Prostate gland (tissue), 2 donors: Measurements from ENCODE around the gene ZPR1. TPM values are rescaled to one million over a fixed set of nuclear protein-coding genes. Genes with fewer than 3 reads are reported as not detected.
"Not testable (repeated sequence)": the region's sequence is repeated elsewhere in the genome, so short reads cannot be mapped to it uniquely, and the experiment has no call there.

Source experiments
- DNase-seq: peaks from one replicate; pipeline ENCODE4 v3.0.0-alpha.2; 2019; ENCODE audit warnings: low spot score
- H3K27ac ChIP-seq, 2 donors: fragments of 200-600 bp; sonication (generic); 2 replicates each; pipeline ENCODE4 v1.5.1; 2017 to 2019
- H3K27me3 ChIP-seq: fragments of 200-600 bp; sonication (generic); replicated peaks from 2 replicates; pipeline ENCODE4 v1.5.1; 2019; ENCODE audit not compliant: insufficient read depth
- H3K36me3 ChIP-seq, 2 donors: fragments of 200-600 bp; sonication (generic); 1 replicate in 1 of 2; 2 replicates in 1 of 2; pipeline versions ENCODE4 v1.5.1 to v1.8.1; 2017 to 2019
- H3K4me1 ChIP-seq: fragments of 200-600 bp; sonication (generic); replicated peaks from 2 replicates; pipeline ENCODE4 v1.5.1; 2019
- H3K4me3 ChIP-seq, 2 donors: fragments of 200-600 bp; sonication (generic); 2 replicates each; pipeline ENCODE4 v1.5.1; 2017 to 2019
- H3K9me3 ChIP-seq: fragments of 200-600 bp; sonication (generic); 2 replicates; pipeline ENCODE4 v1.5.1; 2017
- CTCF ChIP-seq, 4 experiments: fragments of 200-600 bp in 2 of 4; fragments of 450-650 bp in 2 of 4; sonication (generic) in 2 of 4; IDR thresholded peaks; 1 replicate in 3 of 4; 2 replicates in 1 of 4; pipeline ENCODE4 v1.5.1; 2016 to 2019; ENCODE audit warnings: antibody characterized with exemption in 4 of 4, mild to moderate bottlenecking in 2 of 4, moderate library complexity in 2 of 4
- POLR2A ChIP-seq: fragments of 450-650 bp; IDR thresholded peaks from one replicate; pipeline ENCODE4 v1.6.1; 2016; ENCODE audit warnings: antibody characterized with exemption, mild to moderate bottlenecking
- POLR2AphosphoS5 ChIP-seq: sonication (generic); formaldehyde crosslinking; IDR thresholded peaks from one replicate; pipeline ENCODE4 v1.6.1; 2017; ENCODE audit warnings: antibody characterized with exemption
- WGBS: methylation state at CpG from one replicate; pipeline ENCODE4 v1.1.5; 2018; 5-methylcytosine and 5-hydroxymethylcytosine counted together
- intact Hi-C: fragments of 100-400 bp; cut with DNase I; formaldehyde crosslinking; loops from one replicate; pipeline ENCODE4 v1.14.2; 2022
- total RNA-seq, 2 donors: library from RNA; depleted of rRNA; stranded (reverse); fragments of >200 nt; gene quantifications; one replicate each; pipeline ENCODE4 v1.1.0, GENCODE V29; 2016

The ZPR1 gene
- total RNA-seq, result 10 to 100 TPM; 24.6 to 27.6 TPM

GRCh38 chr11:116787786-116788486 is at the start of gene ZPR1:
TSS of gene ZPR1 (minus strand) at chr11:116788023. CDS start at chr11:116787990, 33 bp downstream.
- intact Hi-C loops, result loop anchor here (5.0 kb wide), 2 partner anchors 314 to 444 kb away; partner anchors contain the start of genes PCSK7 and RNF214

GRCh38 chr11:116836632-116836991 is 48.8 kb upstream of the ZPR1 start:
- Histone ChIP-seq H3K36me3 (no peaks in the 10 kb centered on the region), H3K27ac (no peak overlapping the region), H3K4me1 (no peaks in the 10 kb centered on the region), H3K4me3 (no peak overlapping the region), H3K27me3 (no peaks in the 10 kb centered on the region), H3K9me3 (no peaks in the 10 kb centered on the region)
- 94% methylated on average over 7 of the region's 7 CpGs for WGBS
- DNase-seq, result no peak
- intact Hi-C loops, result loop anchor here (2.0 kb wide), 1 partner anchor 44 kb away; no protein-coding TSS in a partner anchor
- no peak for TF ChIP-seq POLR2A
- no peak for TF ChIP-seq CTCF (IDR thresholded peaks at IDR 0.05)
- no peak for TF ChIP-seq POLR2AphosphoS5

More at GRCh38 chr11:116787786-116788486, at the start of gene ZPR1:
- Histone ChIP-seq H3K4me3 (peak within 1 kb of the TSS; percentile 79 to 89), H3K36me3 (peaks cover 9 to 10% of the 10 kb centered on the region in 2 donors), H3K4me1 (peaks cover 3% of the 10 kb centered on the region), H3K27ac (peak within 1 kb of the TSS; percentile 73 to 83), H3K27me3 (no peaks in the 10 kb centered on the region), H3K9me3 (no peaks in the 10 kb centered on the region)
- WGBS, result under 1% methylated on average over 56 of the region's 56 CpGs
- TF ChIP-seq POLR2AphosphoS5 (peak; percentile 86), POLR2A (peak; percentile 67), CTCF (IDR thresholded peaks at IDR 0.05) (peak in 2 of 4 experiments; percentile 27 to 33)
- DNase-seq, result peak; percentile 76

GRCh38 chr11:116835791-116836631 is 48.2 kb upstream of the ZPR1 start:
- Histone ChIP-seq H3K36me3 (no peaks in the 10 kb centered on the region), H3K4me3 (peak overlapping the region; percentile 6 to 11), H3K27ac (peak overlapping the region; percentile 37 to 48), H3K9me3 (no peaks in the 10 kb centered on the region), H3K4me1 (no peaks in the 10 kb centered on the region), H3K27me3 (no peaks in the 10 kb centered on the region)
- intact Hi-C loops, result loop anchor here (2.0 kb wide), 1 partner anchor 43 kb away; no protein-coding TSS in a partner anchor
- DNase-seq, result peak; percentile 78
- TF ChIP-seq POLR2A (no peak), CTCF (IDR thresholded peaks at IDR 0.05) (peak in 3 of 4 experiments; percentile 69 to 78 (median 76)), POLR2AphosphoS5 (peak; percentile 84)
- 15% methylated on average over 48 of the region's 57 CpGs for WGBS

- no peaks in the 10 kb centered on the region for H3K9me3 ChIP-seq
- no peaks in the 10 kb centered on the region for H3K27me3 ChIP-seq
- H3K4me1 ChIP-seq, result no peaks in the 10 kb centered on the region
- WGBS, result 47% methylated on average over 28 of the region's 28 CpGs
- TF ChIP-seq CTCF (IDR thresholded peaks at IDR 0.05), result no peak
- no peak for TF ChIP-seq POLR2AphosphoS5
- TF ChIP-seq POLR2A, result no peak
- no peak for DNase-seq
- H3K36me3 ChIP-seq, result no peaks in the 10 kb centered on the region
- intact Hi-C loops, result no loop called here
- H3K4me3 ChIP-seq, result peak overlapping the region in 1 of 2 donors; percentile 6
- H3K27ac ChIP-seq, result peak overlapping the region; percentile 37 to 48
These were observed 47.4 kb upstream of the ZPR1 start for GRCh38 chr11:116835042-116835772.

- 82% methylated on average over 13 of the region's 13 CpGs for WGBS
- H3K27ac ChIP-seq, intact Hi-C loops, DNase-seq, H3K4me3 ChIP-seq, H3K36me3 ChIP-seq, H3K9me3 ChIP-seq, H3K4me1 ChIP-seq, H3K27me3 ChIP-seq: not testable (repeated sequence)
These were observed 46.8 kb upstream of the ZPR1 start for GRCh38 chr11:116834535-116835041.
